Measurements from ENCODE around the gene HBS1L.

DNA sequence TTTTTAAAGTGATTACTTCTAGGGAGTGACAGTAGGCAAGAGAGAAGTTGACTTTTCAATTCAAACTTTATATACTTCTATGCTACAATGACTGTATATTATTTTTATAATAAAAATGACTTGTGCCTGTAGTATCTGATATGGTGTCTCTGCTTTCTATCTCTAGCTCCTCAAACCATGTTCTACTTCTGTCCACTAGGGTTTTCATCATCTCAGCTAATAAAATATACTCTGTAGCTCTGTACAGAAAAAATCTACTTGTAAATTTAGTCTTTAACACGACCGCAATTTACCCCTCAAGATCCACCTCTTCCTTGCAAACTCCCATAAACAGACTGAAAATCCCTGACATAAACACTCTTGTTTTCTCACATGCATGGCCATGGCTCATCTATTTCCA is 42.3 kb downstream of the HBS1L start:
- TF ChIP-seq, protein P1, sequence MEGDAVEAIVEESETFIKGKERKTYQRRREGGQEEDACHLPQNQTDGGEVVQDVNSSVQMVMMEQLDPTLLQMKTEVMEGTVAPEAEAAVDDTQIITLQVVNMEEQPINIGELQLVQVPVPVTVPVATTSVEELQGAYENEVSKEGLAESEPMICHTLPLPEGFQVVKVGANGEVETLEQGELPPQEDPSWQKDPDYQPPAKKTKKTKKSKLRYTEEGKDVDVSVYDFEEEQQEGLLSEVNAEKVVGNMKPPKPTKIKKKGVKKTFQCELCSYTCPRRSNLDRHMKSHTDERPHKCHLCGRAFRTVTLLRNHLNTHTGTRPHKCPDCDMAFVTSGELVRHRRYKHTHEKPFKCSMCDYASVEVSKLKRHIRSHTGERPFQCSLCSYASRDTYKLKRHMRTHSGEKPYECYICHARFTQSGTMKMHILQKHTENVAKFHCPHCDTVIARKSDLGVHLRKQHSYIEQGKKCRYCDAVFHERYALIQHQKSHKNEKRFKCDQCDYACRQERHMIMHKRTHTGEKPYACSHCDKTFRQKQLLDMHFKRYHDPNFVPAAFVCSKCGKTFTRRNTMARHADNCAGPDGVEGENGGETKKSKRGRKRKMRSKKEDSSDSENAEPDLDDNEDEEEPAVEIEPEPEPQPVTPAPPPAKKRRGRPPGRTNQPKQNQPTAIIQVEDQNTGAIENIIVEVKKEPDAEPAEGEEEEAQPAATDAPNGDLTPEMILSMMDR (IDR thresholded peaks at IDR 0.05; ENCODE audit: low read depth, low read length, missing input control), result no peak
- TF ChIP-seq JUND (IDR thresholded peaks at IDR 0.05) (no peak), RAD21 (IDR thresholded peaks at IDR 0.05) (no peak), EGR1 (IDR thresholded peaks at IDR 0.05; ENCODE audit: low read depth in 2 of 2) (no peak), GABPA (IDR thresholded peaks at IDR 0.05 in 1 of 2, conservative IDR thresholded peaks at IDR 0.05 in 1 of 2) (no peak)
- TF ChIP-seq, protein P2, sequence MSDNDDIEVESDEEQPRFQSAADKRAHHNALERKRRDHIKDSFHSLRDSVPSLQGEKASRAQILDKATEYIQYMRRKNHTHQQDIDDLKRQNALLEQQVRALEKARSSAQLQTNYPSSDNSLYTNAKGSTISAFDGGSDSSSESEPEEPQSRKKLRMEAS (IDR thresholded peaks at IDR 0.05), result no peak
- TF ChIP-seq, protein P3, sequence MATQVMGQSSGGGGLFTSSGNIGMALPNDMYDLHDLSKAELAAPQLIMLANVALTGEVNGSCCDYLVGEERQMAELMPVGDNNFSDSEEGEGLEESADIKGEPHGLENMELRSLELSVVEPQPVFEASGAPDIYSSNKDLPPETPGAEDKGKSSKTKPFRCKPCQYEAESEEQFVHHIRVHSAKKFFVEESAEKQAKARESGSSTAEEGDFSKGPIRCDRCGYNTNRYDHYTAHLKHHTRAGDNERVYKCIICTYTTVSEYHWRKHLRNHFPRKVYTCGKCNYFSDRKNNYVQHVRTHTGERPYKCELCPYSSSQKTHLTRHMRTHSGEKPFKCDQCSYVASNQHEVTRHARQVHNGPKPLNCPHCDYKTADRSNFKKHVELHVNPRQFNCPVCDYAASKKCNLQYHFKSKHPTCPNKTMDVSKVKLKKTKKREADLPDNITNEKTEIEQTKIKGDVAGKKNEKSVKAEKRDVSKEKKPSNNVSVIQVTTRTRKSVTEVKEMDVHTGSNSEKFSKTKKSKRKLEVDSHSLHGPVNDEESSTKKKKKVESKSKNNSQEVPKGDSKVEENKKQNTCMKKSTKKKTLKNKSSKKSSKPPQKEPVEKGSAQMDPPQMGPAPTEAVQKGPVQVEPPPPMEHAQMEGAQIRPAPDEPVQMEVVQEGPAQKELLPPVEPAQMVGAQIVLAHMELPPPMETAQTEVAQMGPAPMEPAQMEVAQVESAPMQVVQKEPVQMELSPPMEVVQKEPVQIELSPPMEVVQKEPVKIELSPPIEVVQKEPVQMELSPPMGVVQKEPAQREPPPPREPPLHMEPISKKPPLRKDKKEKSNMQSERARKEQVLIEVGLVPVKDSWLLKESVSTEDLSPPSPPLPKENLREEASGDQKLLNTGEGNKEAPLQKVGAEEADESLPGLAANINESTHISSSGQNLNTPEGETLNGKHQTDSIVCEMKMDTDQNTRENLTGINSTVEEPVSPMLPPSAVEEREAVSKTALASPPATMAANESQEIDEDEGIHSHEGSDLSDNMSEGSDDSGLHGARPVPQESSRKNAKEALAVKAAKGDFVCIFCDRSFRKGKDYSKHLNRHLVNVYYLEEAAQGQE (IDR thresholded peaks at IDR 0.05), result no peak

All from liver (tissue), 3 donors.